ENCODE results near the gene CENPB.

CENPB gene

GRCh38 chr20:3744806-3745685 is 41.5 kb downstream of the CENPB start:
- no peak overlapping the region for H3K4me3 ChIP-seq (replicated peaks; ENCODE audit: low read depth, low read length)

GRCh38 chr20:3744037-3744436 is 42.5 kb downstream of the CENPB start:
- DNase-seq (ENCODE audit: extremely low read depth, insufficient read length) = no peak
- H3K36me3 ChIP-seq (ENCODE audit: control insufficient read depth, insufficient read depth, low read length) = no peaks in the 10 kb centered on the region
- peaks cover 1% of the 10 kb centered on the region; the same call in 1 of the 2 replicates for H3K27me3 ChIP-seq (replicated peaks; ENCODE audit: control insufficient read depth, insufficient read depth, low read length)
- TF ChIP-seq CTCF (IDR thresholded peaks at IDR 0.05; ENCODE audit: insufficient read depth, low read length, poor library complexity, severe bottlenecking) = no peak
- H3K4me3 ChIP-seq (replicated peaks; ENCODE audit: low read depth, low read length) = no peak overlapping the region

More at GRCh38 chr20:3744806-3745685, 41.5 kb downstream of the CENPB start:
- no peak for TF ChIP-seq CTCF (IDR thresholded peaks at IDR 0.05; ENCODE audit: insufficient read depth, low read length, poor library complexity, severe bottlenecking)
- H3K27me3 ChIP-seq (replicated peaks; ENCODE audit: control insufficient read depth, insufficient read depth, low read length) = peaks cover 1% of the 10 kb centered on the region; the same call in 1 of the 2 replicates
- H3K36me3 ChIP-seq (ENCODE audit: control insufficient read depth, insufficient read depth, low read length) = no peaks in the 10 kb centered on the region
- peak; percentile 72 for DNase-seq (ENCODE audit: extremely low read depth, insufficient read length)

GRCh38 chr20:3743251-3743650 is 43.3 kb downstream of the CENPB start:
- H3K36me3 ChIP-seq (ENCODE audit: control insufficient read depth, insufficient read depth, low read length) = no peaks in the 10 kb centered on the region
- H3K4me3 ChIP-seq (replicated peaks; ENCODE audit: low read depth, low read length) = no peak overlapping the region
- TF ChIP-seq CTCF (IDR thresholded peaks at IDR 0.05; ENCODE audit: insufficient read depth, low read length, poor library complexity, severe bottlenecking) = no peak
- DNase-seq (ENCODE audit: extremely low read depth, insufficient read length) = no peak
- H3K27me3 ChIP-seq (replicated peaks; ENCODE audit: control insufficient read depth, insufficient read depth, low read length) = peaks cover 1% of the 10 kb centered on the region

GRCh38 chr20:3741836-3742458 is 44.6 kb downstream of the CENPB start:
- no peak for TF ChIP-seq CTCF (IDR thresholded peaks at IDR 0.05; ENCODE audit: insufficient read depth, low read length, poor library complexity, severe bottlenecking)
- no peak for DNase-seq (ENCODE audit: extremely low read depth, insufficient read length)
- Histone ChIP-seq H3K36me3 (ENCODE audit: control insufficient read depth, insufficient read depth, low read length) (no peaks in the 10 kb centered on the region), H3K27me3 (replicated peaks; ENCODE audit: control insufficient read depth, insufficient read depth, low read length) (peaks cover 1% of the 10 kb centered on the region), H3K4me3 (replicated peaks; ENCODE audit: low read depth, low read length) (no peak overlapping the region)

- H3K4me3 ChIP-seq (replicated peaks; ENCODE audit: low read depth, low read length) = no peak overlapping the region
- TF ChIP-seq CTCF (IDR thresholded peaks at IDR 0.05; ENCODE audit: insufficient read depth, low read length, poor library complexity, severe bottlenecking) = no peak
- no peak for DNase-seq (ENCODE audit: extremely low read depth, insufficient read length)
- H3K27me3 ChIP-seq (replicated peaks; ENCODE audit: control insufficient read depth, insufficient read depth, low read length) = peaks cover 1% of the 10 kb centered on the region
- H3K36me3 ChIP-seq (ENCODE audit: control insufficient read depth, insufficient read depth, low read length) = no peaks in the 10 kb centered on the region
These were observed 45.8 kb downstream of the CENPB start for GRCh38 chr20:3740615-3741301.

Data from GM06990 (cell line).